SK-N-SH (cell line): ENCODE measurements around the gene FAM180B. TPM values are rescaled to one million over a fixed set of nuclear protein-coding genes. Genes with fewer than 3 reads are reported as not detected.

Source experiments
- CTCF ChIA-PET: fragments of 300-600, 350-600 bp; formaldehyde crosslinking; extraction: SDS; loops from one replicate; lab custom pipeline; 2021; lab: Yijun Ruan, JAX
- POLR2A ChIA-PET: fragments of 350-600 bp; sonication (Branson Sonifier 250); formaldehyde crosslinking; extraction: SDS; loops from one replicate; lab custom pipeline; 2020; ENCODE audit warnings: antibody characterized with exemption, inconsistent platforms; lab: Yijun Ruan, JAX
- DNase-seq: peaks from one replicate; pipeline ENCODE4 v3.0.0; 2012
- H2AFZ ChIP-seq: fragments of 200-600 bp; sonication (generic); 2 replicates; pipeline ENCODE4 v1.8.1; 2016; ENCODE audit warnings: antibody characterized with exemption, mild to moderate bottlenecking, low read depth
- H3F3A ChIP-seq: fragments of 200-600 bp; sonication (generic); replicated peaks from 2 replicates; pipeline ENCODE3; 2016; ENCODE audit warnings: antibody characterized with exemption, mild to moderate bottlenecking; ENCODE audit not compliant: insufficient read depth
- H3K27ac ChIP-seq, 2 experiments: fragments of 200-500 bp in 1 of 2; fragments of 200-600 bp in 1 of 2; sonication (Bioruptor generic) in 1 of 2; sonication (generic), shearing (Covaris generic) in 1 of 2; 2 replicates each; pipeline versions ENCODE4 v1.5.1 to v1.6.1; 2014 to 2016; ENCODE audit warnings: low read depth in 2 of 2, inconsistent platforms in 1 of 2, low read length in 1 of 2, mild to moderate bottlenecking in 1 of 2, mixed read lengths in 1 of 2
- H3K27me3 ChIP-seq: fragments of 200-600 bp; sonication (generic), shearing (Covaris generic); 2 replicates; pipeline ENCODE4 v1.6.1; 2016; ENCODE audit warnings: mixed run types; ENCODE audit not compliant: insufficient read depth
- H3K36me3 ChIP-seq, 2 experiments: fragments of 200-500 bp in 1 of 2; fragments of 200-600 bp in 1 of 2; sonication (Bioruptor generic) in 1 of 2; sonication (generic) in 1 of 2; replicated peaks in 1 of 2; 2 replicates each; pipeline versions ENCODE3 to v1.5.1; 2014 to 2016; ENCODE audit warnings: low read length in 1 of 2, mild to moderate bottlenecking in 1 of 2; ENCODE audit not compliant: insufficient read depth in 2 of 2, control insufficient read depth in 1 of 2
- H3K4me1 ChIP-seq, 2 experiments: fragments of 200-500 bp in 1 of 2; fragments of 200-600 bp in 1 of 2; sonication (Bioruptor generic) in 1 of 2; sonication (generic), shearing (Covaris generic) in 1 of 2; 2 replicates each; pipeline versions ENCODE4 v1.5.1 to v1.6.1; 2014 to 2016; ENCODE audit warnings: low read depth in 1 of 2, low read length in 1 of 2, mixed run types in 1 of 2; ENCODE audit not compliant: insufficient read depth in 2 of 2, control insufficient read depth in 1 of 2
- H3K4me2 ChIP-seq: fragments of 200-600 bp; sonication (generic), shearing (Covaris generic); 2 replicates; pipeline ENCODE4 v1.6.1; 2017; ENCODE audit warnings: mixed run types
- H3K4me3 ChIP-seq, 2 experiments: fragments of 200-500 bp in 1 of 2; fragments of 200-600 bp in 1 of 2; sonication (Bioruptor generic) in 1 of 2; sonication (generic), shearing (Covaris generic) in 1 of 2; 2 replicates each; pipeline versions ENCODE4 v1.5.1 to v1.8.1; 2014 to 2016; ENCODE audit warnings: low read depth in 2 of 2, inconsistent platforms in 1 of 2, low read length in 1 of 2, mild to moderate bottlenecking in 1 of 2, mixed read lengths in 1 of 2, moderate library complexity in 1 of 2
- H3K79me2 ChIP-seq: fragments of 200-600 bp; sonication (generic); 2 replicates; pipeline ENCODE4 v1.8.1; 2017; ENCODE audit warnings: mild to moderate bottlenecking; ENCODE audit not compliant: insufficient read depth
- H3K9ac ChIP-seq: fragments of 200-600 bp; sonication (generic); 2 replicates; pipeline ENCODE4 v1.6.1; 2017; ENCODE audit warnings: mixed run types
- H3K9me2 ChIP-seq: fragments of 200-600 bp; sonication (generic); 2 replicates; pipeline ENCODE4 v1.6.1; 2017; ENCODE audit warnings: mixed run types
- H3K9me3 ChIP-seq: fragments of 200-600 bp; sonication (generic); 2 replicates; pipeline ENCODE4 v1.6.1; 2017; ENCODE audit warnings: mixed run types, mild to moderate bottlenecking, moderate library complexity
- H4K20me1 ChIP-seq: fragments of 200-600 bp; sonication (generic); 2 replicates; pipeline ENCODE4 v1.6.1; 2017; ENCODE audit warnings: mild to moderate bottlenecking, mixed run types; ENCODE audit not compliant: insufficient read depth
- CHD2 ChIP-seq: fragments of 150-350 bp; IDR thresholded peaks from 2 replicates; pipeline ENCODE4 v1.6.1; 2018; ENCODE audit warnings: low read length; ENCODE audit not compliant: partially characterized antibody
- CTCF ChIP-seq: fragments of 200-600 bp; sonication (generic); IDR thresholded peaks from 2 replicates; pipeline ENCODE4 v1.6.1; 2017; ENCODE audit warnings: antibody characterized with exemption, mild to moderate bottlenecking, moderate library complexity
- ELF1 ChIP-seq: IDR thresholded peaks from 2 replicates; pipeline ENCODE4 v1.4.0; 2012
- EP300 ChIP-seq, 2 experiments: IDR thresholded peaks; 2 replicates each; pipeline versions ENCODE4 v1.4.0 to v1.6.1; 2012; ENCODE audit warnings: borderline replicate concordance in 1 of 2, low read depth in 1 of 2, low read length in 1 of 2
- EZH2phosphoT487 ChIP-seq: fragments of 200-600 bp; sonication (generic); IDR thresholded peaks from 2 replicates; pipeline ENCODE4 v1.6.1; 2017; ENCODE audit warnings: low read depth, mixed run types, mild to moderate bottlenecking, antibody characterized with exemption, moderate library complexity, borderline replicate concordance
- FOSL2 ChIP-seq: IDR thresholded peaks from 2 replicates; pipeline ENCODE4 v1.4.0; 2012; ENCODE audit warnings: low read depth, mild to moderate bottlenecking, moderate library complexity, borderline replicate concordance
- GABPA ChIP-seq: IDR thresholded peaks from 2 replicates; pipeline ENCODE4 v1.4.0; 2012; ENCODE audit warnings: low read depth, mild to moderate bottlenecking
- GATA2 ChIP-seq: sonication (generic); formaldehyde crosslinking; IDR thresholded peaks from 2 replicates; pipeline ENCODE4 v1.5.0; 2020; ENCODE audit warnings: mild to moderate bottlenecking, missing genetic modification reagents
- IRF3 ChIP-seq: fragments of 150-350 bp; IDR thresholded peaks from 2 replicates; pipeline ENCODE4 v1.6.1; 2016; ENCODE audit warnings: mild to moderate bottlenecking, low read depth, low read length
- JUND ChIP-seq: IDR thresholded peaks from 2 replicates; pipeline ENCODE4 v1.4.0; 2012
- MEF2A ChIP-seq: IDR thresholded peaks from 2 replicates; pipeline ENCODE4 v1.4.0; 2012; ENCODE audit warnings: low read depth, borderline replicate concordance
- MXI1 ChIP-seq: IDR thresholded peaks from 2 replicates; pipeline ENCODE4 v1.6.1; 2012; ENCODE audit warnings: mild to moderate bottlenecking, low read depth, low read length, improper control_type of control experiment
- NFIC ChIP-seq: IDR thresholded peaks from 2 replicates; pipeline ENCODE4 v1.4.0; 2012; ENCODE audit warnings: borderline replicate concordance
- PBX3 ChIP-seq: IDR thresholded peaks from 2 replicates; pipeline ENCODE4; 2012
- SMC3 ChIP-seq: IDR thresholded peaks from 2 replicates; pipeline ENCODE4 v1.6.1; 2012; ENCODE audit warnings: low read depth, low read length, improper control_type of control experiment
- USF1 ChIP-seq: IDR thresholded peaks from 2 replicates; pipeline ENCODE4 v1.4.0; 2012; ENCODE audit warnings: low read depth, borderline replicate concordance
- USF2 ChIP-seq: fragments of 150-350 bp; IDR thresholded peaks from 2 replicates; pipeline ENCODE4 v1.6.1; 2017; ENCODE audit warnings: antibody characterized with exemption, low read length, low read depth, borderline replicate concordance
- ZBTB33 ChIP-seq: IDR thresholded peaks from 2 replicates; pipeline ENCODE4 v1.4.0; 2012; ENCODE audit warnings: low read depth, borderline replicate concordance
- WGBS: methylation state at CpG from one replicate; pipeline ENCODE4 v1.1.6; 2017; ENCODE audit warnings: low lambda C conversion rate; 5-methylcytosine and 5-hydroxymethylcytosine counted together
- polyA plus RNA-seq, 3 experiments: library from polyadenylated mRNA; depleted of rRNA; stranded (reverse); fragments of >200 nt; gene quantifications; 2 replicates each; pipeline ENCODE4 v1.2.3, GENCODE V29; 2012

FAM180B gene
- polyA plus RNA-seq, 1 of the 3 experiments (the other 2 are of a cell fraction) = not detected

GRCh38 chr11:47626234-47626633 lies 39.8 kb downstream of the FAM180B start:
- Histone ChIP-seq H3K27me3 (no peaks in the 10 kb centered on the region), H3K4me1 (no peaks in the 10 kb centered on the region), H3K36me3 (peaks cover 59 to 81% of the 10 kb centered on the region in 2 experiments), H3K9me3 (no peaks in the 10 kb centered on the region), H3K79me2 (no peaks in the 10 kb centered on the region), H3K9me2 (no peaks in the 10 kb centered on the region), H2AFZ (no peak overlapping the region), H3K9ac (no peak overlapping the region), H3F3A (peaks cover under 1% of the 10 kb centered on the region), H3K27ac (no peak overlapping the region), H3K4me2 (no peak overlapping the region), H4K20me1 (no peaks in the 10 kb centered on the region), H3K4me3 (no peak overlapping the region)
- no peak for DNase-seq
- WGBS = 87% methylated on average over 8 of the region's 8 CpGs
- POLR2A ChIA-PET = no interaction called here
- CTCF ChIA-PET = interaction anchor here (1.3 kb wide), 1 partner anchor 483 kb away, joined by 3 read pairs; no protein-coding TSS in a partner anchor
- TF ChIP-seq MEF2A = no peak
- TF ChIP-seq SMC3 = no peak
- TF ChIP-seq GABPA = no peak
- no peak for TF ChIP-seq CTCF
- TF ChIP-seq IRF3 = no peak
- TF ChIP-seq CHD2 = no peak
- TF ChIP-seq MXI1 = no peak
- TF ChIP-seq FOSL2 = no peak
- no peak for TF ChIP-seq EZH2phosphoT487
- TF ChIP-seq USF2 = no peak
- no peak for TF ChIP-seq JUND
- no peak for TF ChIP-seq NFIC
- TF ChIP-seq ELF1 = no peak
- TF ChIP-seq GATA2 (CRISPR knock-in tag) = no peak
- no peak for TF ChIP-seq USF1
- TF ChIP-seq PBX3 = no peak
- no peak for TF ChIP-seq ZBTB33
- TF ChIP-seq EP300 (IDR thresholded peaks at IDR 0.05; ENCODE audit: borderline replicate concordance in 1 of 2, low read depth in 1 of 2, low read length in 1 of 2) = no peak
